Measurements from ENCODE around the gene PNPLA1.

- TF ChIP-seq CTCF (conservative IDR thresholded peaks at IDR 0.05) (no peak), ZFX (IDR thresholded peaks at IDR 0.05) (no peak)
Observed at GRCh38 chr6:36308514-36308913, 38.7 kb downstream of the PNPLA1 start.

Measured in C4-2B (cell line).